ENCODE data around the gene C1orf159. TPM values are rescaled to one million over a fixed set of nuclear protein-coding genes. Genes with fewer than 3 reads are reported as not detected.

Gene C1orf159
- polyA plus RNA-seq, 1 donor (not counting 4 experiments of a cell fraction or from before 2014, with no cell fraction given) = 6.1 TPM

DNA sequence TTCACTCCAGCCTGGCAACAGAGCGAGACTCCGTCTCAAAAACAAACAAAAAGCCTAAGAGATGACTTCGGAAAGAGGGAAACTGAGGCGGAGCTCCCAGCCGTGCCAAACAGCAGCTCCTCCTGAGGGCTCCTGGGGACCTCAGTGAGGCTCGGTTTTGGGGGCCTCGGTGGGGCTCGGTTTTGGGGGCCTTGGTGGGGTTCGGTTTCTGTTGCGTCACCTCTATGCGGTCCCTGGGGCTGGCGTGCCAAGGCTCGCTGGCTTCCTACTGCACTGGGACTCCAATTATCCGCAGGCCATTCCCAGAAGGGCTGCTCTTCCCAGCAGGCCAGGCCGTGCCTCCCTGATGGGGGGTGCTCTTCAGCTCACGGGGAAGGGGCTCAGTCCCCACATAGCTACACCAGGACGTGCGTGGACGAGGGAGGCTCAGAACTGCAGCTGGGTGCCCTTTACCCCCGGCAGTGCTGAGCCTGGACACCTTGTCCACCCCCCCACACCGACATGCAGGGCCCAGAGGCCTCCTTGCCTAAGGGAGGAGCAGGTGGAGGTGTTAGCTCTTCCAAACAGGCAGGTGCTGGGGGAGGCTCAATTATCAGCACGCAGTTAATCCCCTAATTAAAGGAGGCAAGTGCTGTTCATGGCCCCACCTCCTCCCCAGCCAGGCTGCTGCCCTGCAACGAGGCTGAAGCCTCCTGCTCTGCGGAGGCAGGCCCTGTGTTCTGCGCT, 5.1 kb upstream of the C1orf159 start:
- no peak for FAIRE-seq
- DNase-seq (ENCODE audit: low read depth, low spot score) = no peak
- Histone ChIP-seq H3K9me1 (ENCODE audit: control insufficient read depth, extremely low read depth, insufficient read depth, low read length) (no peaks in the 10 kb centered on the region), H3K9ac (ENCODE audit: control insufficient read depth, extremely low read depth, insufficient read depth, low read length) (no peak overlapping the region), H3K4me1 (ENCODE audit: control insufficient read depth, extremely low read depth, insufficient read depth, low read length) (peaks cover 3% of the 10 kb centered on the region), H3K27me3 (ENCODE audit: control insufficient read depth, extremely low read depth, insufficient read depth, low read length) (peaks cover 17% of the 10 kb centered on the region), H3K36me3 (ENCODE audit: control insufficient read depth in 2 of 2, extremely low read depth in 1 of 2, insufficient read depth in 2 of 2, low read length in 2 of 2) (no peaks in the 10 kb centered on the region), H3K9me3 (ENCODE audit: control insufficient read depth, low read depth, low read length) (no peaks in the 10 kb centered on the region), H3K27ac (ENCODE audit: control insufficient read depth, insufficient read depth, low read length) (no peak overlapping the region), H3K4me2 (ENCODE audit: control insufficient read depth, extremely low read depth, insufficient read depth, low read depth, low read length) (no peak overlapping the region), H3K79me2 (ENCODE audit: control insufficient read depth, insufficient read depth, low read length) (no peaks in the 10 kb centered on the region), H2AFZ (ENCODE audit: control insufficient read depth, low read length) (no peak overlapping the region), H3K4me3 (ENCODE audit: control insufficient read depth in 2 of 3, extremely low read depth in 1 of 3, insufficient read depth in 2 of 3, low read depth in 1 of 3, low read length in 3 of 3) (no peak overlapping the region), H4K20me1 (ENCODE audit: control insufficient read depth, extremely low read depth, insufficient read depth, low read length) (no peaks in the 10 kb centered on the region)
- TF ChIP-seq, protein P1, sequence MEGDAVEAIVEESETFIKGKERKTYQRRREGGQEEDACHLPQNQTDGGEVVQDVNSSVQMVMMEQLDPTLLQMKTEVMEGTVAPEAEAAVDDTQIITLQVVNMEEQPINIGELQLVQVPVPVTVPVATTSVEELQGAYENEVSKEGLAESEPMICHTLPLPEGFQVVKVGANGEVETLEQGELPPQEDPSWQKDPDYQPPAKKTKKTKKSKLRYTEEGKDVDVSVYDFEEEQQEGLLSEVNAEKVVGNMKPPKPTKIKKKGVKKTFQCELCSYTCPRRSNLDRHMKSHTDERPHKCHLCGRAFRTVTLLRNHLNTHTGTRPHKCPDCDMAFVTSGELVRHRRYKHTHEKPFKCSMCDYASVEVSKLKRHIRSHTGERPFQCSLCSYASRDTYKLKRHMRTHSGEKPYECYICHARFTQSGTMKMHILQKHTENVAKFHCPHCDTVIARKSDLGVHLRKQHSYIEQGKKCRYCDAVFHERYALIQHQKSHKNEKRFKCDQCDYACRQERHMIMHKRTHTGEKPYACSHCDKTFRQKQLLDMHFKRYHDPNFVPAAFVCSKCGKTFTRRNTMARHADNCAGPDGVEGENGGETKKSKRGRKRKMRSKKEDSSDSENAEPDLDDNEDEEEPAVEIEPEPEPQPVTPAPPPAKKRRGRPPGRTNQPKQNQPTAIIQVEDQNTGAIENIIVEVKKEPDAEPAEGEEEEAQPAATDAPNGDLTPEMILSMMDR (optimal IDR thresholded peaks at IDR 0.05 in 1 of 3, IDR thresholded peaks at IDR 0.05 in 1 of 3, conservative IDR thresholded peaks at IDR 0.05 in 1 of 3; ENCODE audit: extremely low read depth in 1 of 3, insufficient read depth in 2 of 3, low read length in 3 of 3) = no peak
- no peak for TF ChIP-seq EZH2 (IDR thresholded peaks at IDR 0.05; ENCODE audit: low read length)
- dilution Hi-C loops (cut with MboI; ENCODE audit: extremely low pct_ligation_motif_present, low sequenced_read_pairs) = no loop called here

DNA sequence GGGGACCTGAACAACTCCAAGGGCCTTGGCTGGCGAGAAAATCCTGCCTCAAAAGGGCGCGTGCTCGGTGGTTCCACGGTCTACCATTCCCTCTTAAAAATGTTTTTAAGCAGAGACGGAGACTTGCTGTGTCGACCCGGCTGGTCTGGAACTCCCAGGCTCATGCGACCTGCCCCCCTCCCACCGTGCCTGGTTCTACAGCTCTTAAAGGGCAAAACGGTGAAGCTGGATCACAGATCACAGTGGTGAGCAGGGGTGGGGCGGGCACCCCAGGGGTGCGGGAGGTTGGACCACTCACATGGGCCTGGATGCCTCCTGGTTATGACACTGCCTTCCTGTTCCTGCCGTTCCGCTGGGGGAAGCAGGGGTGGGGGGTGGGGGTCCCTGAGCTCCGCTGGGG, 4.2 kb upstream of the C1orf159 start:
- FAIRE-seq = no peak
- no peak for DNase-seq (ENCODE audit: low read depth, low spot score)

More for the DNA sequence above, 4.2 kb upstream of the C1orf159 start:
- Histone ChIP-seq H4K20me1 (ENCODE audit: control insufficient read depth, extremely low read depth, insufficient read depth, low read length) (no peaks in the 10 kb centered on the region), H3K4me2 (ENCODE audit: control insufficient read depth, extremely low read depth, insufficient read depth, low read depth, low read length) (no peak overlapping the region), H3K9me3 (ENCODE audit: control insufficient read depth, low read depth, low read length) (no peaks in the 10 kb centered on the region), H3K79me2 (ENCODE audit: control insufficient read depth, insufficient read depth, low read length) (peaks cover under 1% of the 10 kb centered on the region), H3K9ac (ENCODE audit: control insufficient read depth, extremely low read depth, insufficient read depth, low read length) (no peak overlapping the region), H3K27ac (ENCODE audit: control insufficient read depth, insufficient read depth, low read length) (no peak overlapping the region), H3K4me1 (ENCODE audit: control insufficient read depth, extremely low read depth, insufficient read depth, low read length) (peaks cover 3% of the 10 kb centered on the region), H3K36me3 (ENCODE audit: control insufficient read depth in 2 of 2, extremely low read depth in 1 of 2, insufficient read depth in 2 of 2, low read length in 2 of 2) (no peaks in the 10 kb centered on the region), H3K9me1 (ENCODE audit: control insufficient read depth, extremely low read depth, insufficient read depth, low read length) (no peaks in the 10 kb centered on the region), H3K27me3 (ENCODE audit: control insufficient read depth, extremely low read depth, insufficient read depth, low read length) (peaks cover 17% of the 10 kb centered on the region), H2AFZ (ENCODE audit: control insufficient read depth, low read length) (no peak overlapping the region), H3K4me3 (ENCODE audit: control insufficient read depth in 2 of 3, extremely low read depth in 1 of 3, insufficient read depth in 2 of 3, low read depth in 1 of 3, low read length in 3 of 3) (no peak overlapping the region)
- TF ChIP-seq EZH2 (IDR thresholded peaks at IDR 0.05; ENCODE audit: low read length) = no peak
- TF ChIP-seq, protein P1 (optimal IDR thresholded peaks at IDR 0.05 in 1 of 3, IDR thresholded peaks at IDR 0.05 in 1 of 3, conservative IDR thresholded peaks at IDR 0.05 in 1 of 3; ENCODE audit: extremely low read depth in 1 of 3, insufficient read depth in 2 of 3, low read length in 3 of 3) = no peak
- dilution Hi-C loops (cut with MboI; ENCODE audit: extremely low pct_ligation_motif_present, low sequenced_read_pairs) = no loop called here

Measured in keratinocyte (primary cell).